Measurements from ENCODE around the gene ASPRV1. TPM values are rescaled to one million over a fixed set of nuclear protein-coding genes. Genes with fewer than 3 reads are reported as not detected.

The ASPRV1 gene
- total RNA-seq, 1 donor from 2014 or later: 0.63 TPM

GRCh38 chr2:69986691-69987090 is 25.3 kb upstream of the ASPRV1 start:
- no peak for TF ChIP-seq CTCF (IDR thresholded peaks at IDR 0.05; ENCODE audit: borderline replicate concordance)

GRCh38 chr2:69985688-69986087 is 24.3 kb upstream of the ASPRV1 start:
- intact Hi-C loops (cut with micrococcal nuclease): no loop called here
- Histone ChIP-seq H3K36me3 (no peaks in the 10 kb centered on the region), H3K27me3 (ENCODE audit: low read depth) (no peaks in the 10 kb centered on the region), H3K9me3 (replicated peaks) (no peaks in the 10 kb centered on the region), H3K4me1 (no peaks in the 10 kb centered on the region), H3K4me3 (no peak overlapping the region), H3K27ac (replicated peaks) (no peak overlapping the region)
- TF ChIP-seq CTCF (IDR thresholded peaks at IDR 0.05; ENCODE audit: borderline replicate concordance): no peak
- DNase-seq: peak; percentile 32

More at GRCh38 chr2:69986691-69987090, 25.3 kb upstream of the ASPRV1 start:
- Histone ChIP-seq H3K4me1 (no peaks in the 10 kb centered on the region), H3K9me3 (replicated peaks) (no peaks in the 10 kb centered on the region), H3K27me3 (ENCODE audit: low read depth) (no peaks in the 10 kb centered on the region), H3K4me3 (no peak overlapping the region), H3K36me3 (no peaks in the 10 kb centered on the region), H3K27ac (replicated peaks) (no peak overlapping the region)
- no peak for DNase-seq
- intact Hi-C loops (cut with micrococcal nuclease): no loop called here

- no peaks in the 10 kb centered on the region for H3K27me3 ChIP-seq (ENCODE audit: low read depth)
- intact Hi-C loops (cut with micrococcal nuclease): no loop called here
- no peaks in the 10 kb centered on the region for H3K36me3 ChIP-seq
- H3K9me3 ChIP-seq (replicated peaks): no peaks in the 10 kb centered on the region
- no peaks in the 10 kb centered on the region for H3K4me1 ChIP-seq
- DNase-seq: no peak
- TF ChIP-seq CTCF (IDR thresholded peaks at IDR 0.05; ENCODE audit: borderline replicate concordance): no peak
- H3K4me3 ChIP-seq: no peak overlapping the region
- no peak overlapping the region for H3K27ac ChIP-seq (replicated peaks)
Measured at GRCh38 chr2:69985216-69985615, 23.8 kb upstream of the ASPRV1 start.

GRCh38 chr2:69983392-69983966 is 22.0 kb upstream of the ASPRV1 start:
- no peaks in the 10 kb centered on the region for H3K27me3 ChIP-seq (ENCODE audit: low read depth)
- intact Hi-C loops (cut with micrococcal nuclease): no loop called here
- H3K4me1 ChIP-seq: no peaks in the 10 kb centered on the region
- no peak for DNase-seq
- H3K27ac ChIP-seq (replicated peaks): no peak overlapping the region
- H3K9me3 ChIP-seq (replicated peaks): no peaks in the 10 kb centered on the region
- H3K4me3 ChIP-seq: no peak overlapping the region
- H3K36me3 ChIP-seq: no peaks in the 10 kb centered on the region
- TF ChIP-seq CTCF (IDR thresholded peaks at IDR 0.05; ENCODE audit: borderline replicate concordance): no peak

GRCh38 chr2:69979902-69980807 is 18.7 kb upstream of the ASPRV1 start:
- Histone ChIP-seq H3K27me3 (ENCODE audit: low read depth) (no peaks in the 10 kb centered on the region), H3K4me1 (no peaks in the 10 kb centered on the region), H3K4me3 (no peak overlapping the region), H3K36me3 (no peaks in the 10 kb centered on the region), H3K27ac (replicated peaks) (no peak overlapping the region), H3K9me3 (replicated peaks) (no peaks in the 10 kb centered on the region)
- no peak for DNase-seq
- intact Hi-C loops (cut with micrococcal nuclease): no loop called here
- no peak for TF ChIP-seq CTCF (IDR thresholded peaks at IDR 0.05; ENCODE audit: borderline replicate concordance)
